ENCODE measurements around the gene RAET1L. TPM values are rescaled to one million over a fixed set of nuclear protein-coding genes. Genes with fewer than 3 reads are reported as not detected.

RAET1L gene
- total and polyA plus RNA-seq, 4 donors, result not detected

DNA sequence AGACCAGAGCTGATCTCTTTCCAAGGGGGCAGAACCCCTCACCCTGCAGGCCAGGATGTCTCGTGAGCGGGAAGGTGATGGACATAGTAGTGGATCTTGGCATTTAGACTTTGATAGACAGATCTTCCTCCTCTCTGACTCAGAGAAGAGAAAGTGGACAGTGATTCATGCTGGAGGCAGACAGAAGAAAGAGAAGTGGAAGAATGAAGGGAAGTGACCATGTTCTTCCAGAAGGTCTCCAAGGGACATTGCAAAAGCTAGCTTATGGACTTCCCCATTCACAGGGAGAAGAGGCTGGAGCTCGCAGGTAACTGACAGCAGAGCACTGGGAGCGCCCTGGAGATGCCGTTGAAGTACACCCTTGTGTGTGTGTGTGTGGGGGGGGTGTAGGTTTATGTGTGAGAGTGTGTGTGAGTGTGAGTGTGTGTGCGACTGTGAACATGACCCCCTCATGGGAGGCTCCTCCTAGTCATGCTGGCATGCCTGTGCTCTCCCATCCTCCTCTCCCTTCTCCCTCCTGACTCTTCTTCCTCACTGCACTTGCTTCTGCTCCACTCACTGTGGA, 8.0 kb upstream of the RAET1L start:
- Histone ChIP-seq H3K9ac (ENCODE audit: low read depth in 1 of 2, low read length in 2 of 2) (no peak overlapping the region), H3K27ac (ENCODE audit: low read depth in 1 of 2, low read length in 2 of 2) (no peak overlapping the region), H3K4me3 (ENCODE audit: low read depth in 1 of 3, low read length in 3 of 3) (no peak overlapping the region), H3K27me3 (ENCODE audit: control insufficient read depth in 4 of 4, insufficient read depth in 4 of 4, low read length in 3 of 4) (peaks cover 0 to 18% (median 8%) of the 10 kb centered on the region in 4 donors), H3K36me3 (ENCODE audit: control insufficient read depth in 4 of 4, insufficient read depth in 3 of 4, low read depth in 1 of 4, low read length in 3 of 4) (no peaks in the 10 kb centered on the region), H3K9me3 (ENCODE audit: control insufficient read depth in 4 of 4, low read length in 3 of 4) (no peaks in the 10 kb centered on the region), H3K4me1 (ENCODE audit: control insufficient read depth in 4 of 4, insufficient read depth in 4 of 4, low read length in 3 of 4) (peaks cover 0 to 9% (median 6%) of the 10 kb centered on the region in 4 donors)
- DNase-seq (ENCODE audit: low spot score), result no peak
- 87% methylated on average over 6 of the region's 6 CpGs for WGBS
- TF ChIP-seq, protein P1, sequence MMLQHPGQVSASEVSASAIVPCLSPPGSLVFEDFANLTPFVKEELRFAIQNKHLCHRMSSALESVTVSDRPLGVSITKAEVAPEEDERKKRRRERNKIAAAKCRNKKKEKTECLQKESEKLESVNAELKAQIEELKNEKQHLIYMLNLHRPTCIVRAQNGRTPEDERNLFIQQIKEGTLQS (IDR thresholded peaks at IDR 0.05), result no peak
- TF ChIP-seq FOXA1 (IDR thresholded peaks at IDR 0.05), result no peak
- TF ChIP-seq, protein P2, sequence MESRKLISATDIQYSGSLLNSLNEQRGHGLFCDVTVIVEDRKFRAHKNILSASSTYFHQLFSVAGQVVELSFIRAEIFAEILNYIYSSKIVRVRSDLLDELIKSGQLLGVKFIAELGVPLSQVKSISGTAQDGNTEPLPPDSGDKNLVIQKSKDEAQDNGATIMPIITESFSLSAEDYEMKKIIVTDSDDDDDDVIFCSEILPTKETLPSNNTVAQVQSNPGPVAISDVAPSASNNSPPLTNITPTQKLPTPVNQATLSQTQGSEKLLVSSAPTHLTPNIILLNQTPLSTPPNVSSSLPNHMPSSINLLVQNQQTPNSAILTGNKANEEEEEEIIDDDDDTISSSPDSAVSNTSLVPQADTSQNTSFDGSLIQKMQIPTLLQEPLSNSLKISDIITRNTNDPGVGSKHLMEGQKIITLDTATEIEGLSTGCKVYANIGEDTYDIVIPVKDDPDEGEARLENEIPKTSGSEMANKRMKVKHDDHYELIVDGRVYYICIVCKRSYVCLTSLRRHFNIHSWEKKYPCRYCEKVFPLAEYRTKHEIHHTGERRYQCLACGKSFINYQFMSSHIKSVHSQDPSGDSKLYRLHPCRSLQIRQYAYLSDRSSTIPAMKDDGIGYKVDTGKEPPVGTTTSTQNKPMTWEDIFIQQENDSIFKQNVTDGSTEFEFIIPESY (IDR thresholded peaks at IDR 0.05), result no peak

DNA sequence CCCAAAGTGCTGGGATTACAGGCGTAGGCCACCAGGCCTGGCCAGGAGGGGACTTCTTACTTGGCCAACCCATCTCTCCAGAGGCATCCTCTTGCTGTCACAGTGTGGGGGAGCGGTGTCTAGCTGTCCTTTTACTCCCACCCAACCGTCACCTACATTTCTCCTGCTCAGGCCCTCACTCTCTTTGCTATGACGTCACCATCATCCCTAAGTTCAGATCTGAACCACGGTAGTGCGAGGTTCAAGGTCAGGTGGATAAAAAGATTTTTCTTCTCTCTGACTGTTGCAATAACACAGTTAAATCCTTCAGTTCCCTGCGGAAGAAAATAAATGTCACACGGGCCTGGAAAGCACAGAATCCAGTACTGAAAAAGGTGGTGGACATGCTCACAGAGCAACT, 7.3 kb upstream of the RAET1L start:
- 73% methylated on average over 8 of the region's 8 CpGs for WGBS
- no peak for DNase-seq (ENCODE audit: low spot score)
- H3K9ac ChIP-seq (ENCODE audit: low read depth in 1 of 2, low read length in 2 of 2), result no peak overlapping the region
- TF ChIP-seq FOXA2 (IDR thresholded peaks at IDR 0.05) (no peak), NR2F2 (IDR thresholded peaks at IDR 0.05) (no peak), RXRA (IDR thresholded peaks at IDR 0.05) (no peak), SP1 (IDR thresholded peaks at IDR 0.05) (no peak), TAF1 (conservative IDR thresholded peaks at IDR 0.05) (no peak), FOXA1 (IDR thresholded peaks at IDR 0.05) (no peak)
- TF ChIP-seq, protein P1 (IDR thresholded peaks at IDR 0.05), result no peak
- TF ChIP-seq, protein P2 (IDR thresholded peaks at IDR 0.05), result no peak
- H3K36me3 ChIP-seq (ENCODE audit: control insufficient read depth in 4 of 4, insufficient read depth in 3 of 4, low read depth in 1 of 4, low read length in 3 of 4), result no peaks in the 10 kb centered on the region
- no peak overlapping the region for H3K27ac ChIP-seq (ENCODE audit: low read depth in 1 of 2, low read length in 2 of 2)
- H3K27me3 ChIP-seq (ENCODE audit: control insufficient read depth in 4 of 4, insufficient read depth in 4 of 4, low read length in 3 of 4), result peaks cover 0 to 15% (median 7%) of the 10 kb centered on the region in 4 donors
- H3K4me3 ChIP-seq (ENCODE audit: low read depth in 1 of 3, low read length in 3 of 3), result no peak overlapping the region
- H3K9me3 ChIP-seq (ENCODE audit: control insufficient read depth in 4 of 4, low read length in 3 of 4), result no peaks in the 10 kb centered on the region
- H3K4me1 ChIP-seq (ENCODE audit: control insufficient read depth in 4 of 4, insufficient read depth in 4 of 4, low read length in 3 of 4), result peaks cover 0 to 4% (median 2%) of the 10 kb centered on the region in 4 donors

GRCh38 chr6:150030611-150031010, 5.3 kb upstream of the RAET1L start:
- Histone ChIP-seq H3K27me3 (ENCODE audit: control insufficient read depth in 4 of 4, insufficient read depth in 4 of 4, low read length in 3 of 4) (peaks cover 0 to 11% (median 2%) of the 10 kb centered on the region in 4 donors), H3K27ac (ENCODE audit: low read depth in 1 of 2, low read length in 2 of 2) (no peak overlapping the region)

More at GRCh38 chr6:150030611-150031010, 5.3 kb upstream of the RAET1L start:
- WGBS, result 92% methylated on average over 3 of the region's 3 CpGs
- DNase-seq (ENCODE audit: low spot score), result no peak
- no peaks in the 10 kb centered on the region for H3K9me3 ChIP-seq (ENCODE audit: control insufficient read depth in 4 of 4, low read length in 3 of 4)
- H3K4me3 ChIP-seq (ENCODE audit: low read depth in 1 of 3, low read length in 3 of 3), result no peak overlapping the region
- H3K9ac ChIP-seq (ENCODE audit: low read depth in 1 of 2, low read length in 2 of 2), result no peak overlapping the region
- peaks cover 0 to 4% (median 3%) of the 10 kb centered on the region in 4 donors for H3K4me1 ChIP-seq (ENCODE audit: control insufficient read depth in 4 of 4, insufficient read depth in 4 of 4, low read length in 3 of 4)
- H3K36me3 ChIP-seq (ENCODE audit: control insufficient read depth in 4 of 4, insufficient read depth in 3 of 4, low read depth in 1 of 4, low read length in 3 of 4), result no peaks in the 10 kb centered on the region
- TF ChIP-seq GABPA (IDR thresholded peaks at IDR 0.05 in 1 of 2, conservative IDR thresholded peaks at IDR 0.05 in 1 of 2) (no peak), YY1 (IDR thresholded peaks at IDR 0.05) (no peak), FOXA2 (IDR thresholded peaks at IDR 0.05) (no peak), EGR1 (IDR thresholded peaks at IDR 0.05; ENCODE audit: low read depth in 2 of 2) (no peak), JUND (IDR thresholded peaks at IDR 0.05) (no peak), HNF4G (IDR thresholded peaks at IDR 0.05) (no peak)
- TF ChIP-seq, protein P3, sequence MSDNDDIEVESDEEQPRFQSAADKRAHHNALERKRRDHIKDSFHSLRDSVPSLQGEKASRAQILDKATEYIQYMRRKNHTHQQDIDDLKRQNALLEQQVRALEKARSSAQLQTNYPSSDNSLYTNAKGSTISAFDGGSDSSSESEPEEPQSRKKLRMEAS (IDR thresholded peaks at IDR 0.05), result no peak
- TF ChIP-seq, protein P4, sequence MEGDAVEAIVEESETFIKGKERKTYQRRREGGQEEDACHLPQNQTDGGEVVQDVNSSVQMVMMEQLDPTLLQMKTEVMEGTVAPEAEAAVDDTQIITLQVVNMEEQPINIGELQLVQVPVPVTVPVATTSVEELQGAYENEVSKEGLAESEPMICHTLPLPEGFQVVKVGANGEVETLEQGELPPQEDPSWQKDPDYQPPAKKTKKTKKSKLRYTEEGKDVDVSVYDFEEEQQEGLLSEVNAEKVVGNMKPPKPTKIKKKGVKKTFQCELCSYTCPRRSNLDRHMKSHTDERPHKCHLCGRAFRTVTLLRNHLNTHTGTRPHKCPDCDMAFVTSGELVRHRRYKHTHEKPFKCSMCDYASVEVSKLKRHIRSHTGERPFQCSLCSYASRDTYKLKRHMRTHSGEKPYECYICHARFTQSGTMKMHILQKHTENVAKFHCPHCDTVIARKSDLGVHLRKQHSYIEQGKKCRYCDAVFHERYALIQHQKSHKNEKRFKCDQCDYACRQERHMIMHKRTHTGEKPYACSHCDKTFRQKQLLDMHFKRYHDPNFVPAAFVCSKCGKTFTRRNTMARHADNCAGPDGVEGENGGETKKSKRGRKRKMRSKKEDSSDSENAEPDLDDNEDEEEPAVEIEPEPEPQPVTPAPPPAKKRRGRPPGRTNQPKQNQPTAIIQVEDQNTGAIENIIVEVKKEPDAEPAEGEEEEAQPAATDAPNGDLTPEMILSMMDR (IDR thresholded peaks at IDR 0.05; ENCODE audit: low read depth, low read length, missing input control), result no peak
